ENCODE data around the gene CCDC195. TPM values are rescaled to one million over a fixed set of nuclear protein-coding genes. Genes with fewer than 3 reads are reported as not detected.

Gene CCDC195
- total and polyA plus RNA-seq, 2 donors (not counting 1 experiment from before 2014, with no cell fraction given) = not detected

- no peak overlapping the region for H3K9ac ChIP-seq (ENCODE audit: low read length)
- H3K27me3 Mint-ChIP-seq = no peaks in the 10 kb centered on the region
- peaks cover 0 to 3% (median 3%) of the 10 kb centered on the region in 3 donors for H3K9me3 ChIP-seq (ENCODE audit: control extremely low read depth in 1 of 3, control insufficient read depth in 2 of 3, insufficient read depth in 1 of 3, low read length in 2 of 3)
- WGBS (ENCODE audit: insufficient coverage) = no CpG with 5 or more reads among the region's 3 CpGs
- no peak for ATAC-seq (ENCODE audit: low read depth)
- TF ChIP-seq EZH2 (IDR thresholded peaks at IDR 0.05; ENCODE audit: borderline replicate concordance, insufficient read depth, low read depth, low read length, poor library complexity, severe bottlenecking) (no peak), CTCF (IDR thresholded peaks at IDR 0.05) (no peak)
- no peaks in the 10 kb centered on the region for H3K27me3 ChIP-seq (replicated peaks in 1 of 4; ENCODE audit: control extremely low read depth in 1 of 4, control insufficient read depth in 3 of 4, insufficient read depth in 4 of 4, low read length in 3 of 4)
- POLR2A ChIA-PET = no interaction called here
- no peak overlapping the region for H3K27ac Mint-ChIP-seq
- H3K79me2 ChIP-seq (ENCODE audit: control insufficient read depth, insufficient read depth, low read length) = no peaks in the 10 kb centered on the region
- no peak overlapping the region for H2AFZ ChIP-seq (ENCODE audit: insufficient read depth, low read depth, low read length, poor library complexity, severe bottlenecking)
- H3K4me3 ChIP-seq (ENCODE audit: control extremely low read depth in 1 of 5, extremely low read depth in 1 of 5, insufficient read depth in 1 of 5, low read depth in 2 of 5, low read length in 4 of 5) = no peak overlapping the region
- H3K9me3 Mint-ChIP-seq (ENCODE audit: insufficient read depth) = peaks cover 4% of the 10 kb centered on the region
- intact Hi-C loops (cut with micrococcal nuclease) = no loop called here
- H3K4me3 Mint-ChIP-seq = no peak overlapping the region
- no peaks in the 10 kb centered on the region for H3K4me1 ChIP-seq (ENCODE audit: control insufficient read depth in 2 of 2, insufficient read depth in 2 of 2, low read length in 2 of 2)
- H4K20me1 ChIP-seq (ENCODE audit: control insufficient read depth, insufficient read depth, low read length, poor library complexity, severe bottlenecking) = no peaks in the 10 kb centered on the region
- no peak for DNase-seq
- no peaks in the 10 kb centered on the region for H3K4me1 Mint-ChIP-seq
- no peaks in the 10 kb centered on the region for H3K36me3 ChIP-seq (replicated peaks in 1 of 2; ENCODE audit: control extremely low read depth in 1 of 2, control insufficient read depth in 1 of 2, extremely low read depth in 1 of 2, insufficient read depth in 2 of 2, low read length in 1 of 2)
- CTCF ChIA-PET = no interaction called here
- no peak overlapping the region for H3K27ac ChIP-seq (ENCODE audit: low read length in 2 of 2)
- H3K4me2 ChIP-seq (replicated peaks; ENCODE audit: low read depth, low read length, poor library complexity, severe bottlenecking) = no peak overlapping the region
These were observed 6.1 kb upstream of the CCDC195 start for GRCh38 chr2:224722250-224722649.

GRCh38 chr2:224716921-224717320 is 756 bp upstream of the CCDC195 start:
- Mint-ChIP-seq H3K9me3 (ENCODE audit: insufficient read depth) (peaks cover 3% of the 10 kb centered on the region), H3K4me1 (no peaks in the 10 kb centered on the region), H3K27ac (no peak overlapping the region), H3K27me3 (no peaks in the 10 kb centered on the region), H3K4me3 (no peak overlapping the region)
- ATAC-seq (ENCODE audit: low read depth) (no peak), DNase-seq (no peak)
- TF ChIP-seq EZH2 (IDR thresholded peaks at IDR 0.05; ENCODE audit: borderline replicate concordance, insufficient read depth, low read depth, low read length, poor library complexity, severe bottlenecking) = no peak
- Histone ChIP-seq H3K4me1 (ENCODE audit: control insufficient read depth in 2 of 2, insufficient read depth in 2 of 2, low read length in 2 of 2) (no peaks in the 10 kb centered on the region), H4K20me1 (ENCODE audit: control insufficient read depth, insufficient read depth, low read length, poor library complexity, severe bottlenecking) (no peaks in the 10 kb centered on the region), H2AFZ (ENCODE audit: insufficient read depth, low read depth, low read length, poor library complexity, severe bottlenecking) (no peak overlapping the region), H3K4me2 (replicated peaks; ENCODE audit: low read depth, low read length, poor library complexity, severe bottlenecking) (no peak overlapping the region), H3K36me3 (replicated peaks in 1 of 2; ENCODE audit: control extremely low read depth in 1 of 2, control insufficient read depth in 1 of 2, extremely low read depth in 1 of 2, insufficient read depth in 2 of 2, low read length in 1 of 2) (no peaks in the 10 kb centered on the region), H3K79me2 (ENCODE audit: control insufficient read depth, insufficient read depth, low read length) (no peaks in the 10 kb centered on the region), H3K27me3 (replicated peaks in 1 of 4; ENCODE audit: control extremely low read depth in 1 of 4, control insufficient read depth in 3 of 4, insufficient read depth in 4 of 4, low read length in 3 of 4) (no peaks in the 10 kb centered on the region), H3K9me3 (ENCODE audit: control extremely low read depth in 1 of 3, control insufficient read depth in 2 of 3, insufficient read depth in 1 of 3, low read length in 2 of 3) (peaks cover 0 to 4% (median 0%) of the 10 kb centered on the region in 3 donors), H3K9ac (ENCODE audit: low read length) (no peak overlapping the region), H3K27ac (ENCODE audit: low read length in 2 of 2) (no peak overlapping the region), H3K4me3 (ENCODE audit: control extremely low read depth in 1 of 5, extremely low read depth in 1 of 5, insufficient read depth in 1 of 5, low read depth in 2 of 5, low read length in 4 of 5) (no peak overlapping the region)
- ChIA-PET POLR2A (no interaction called here), CTCF (no interaction called here)
- WGBS (ENCODE audit: insufficient coverage) = no CpG with 5 or more reads among the region's 2 CpGs
- intact Hi-C loops (cut with micrococcal nuclease) = no loop called here
